ENCODE results near the gene RGS16.

The RGS16 gene

GRCh38 chr1:182626527-182626926, 22.3 kb upstream of the RGS16 start:
- ChIA-PET CTCF (interaction anchor here (1.0 to 4.9 kb wide), 5 partner anchors 13 to 160 kb away, joined by 4 to 27 read pairs (median 9); no protein-coding TSS in a partner anchor), POLR2A (no interaction called here)
- no peak for DNase-seq (ENCODE audit: extremely low spot score)
- TF ChIP-seq, protein P1, sequence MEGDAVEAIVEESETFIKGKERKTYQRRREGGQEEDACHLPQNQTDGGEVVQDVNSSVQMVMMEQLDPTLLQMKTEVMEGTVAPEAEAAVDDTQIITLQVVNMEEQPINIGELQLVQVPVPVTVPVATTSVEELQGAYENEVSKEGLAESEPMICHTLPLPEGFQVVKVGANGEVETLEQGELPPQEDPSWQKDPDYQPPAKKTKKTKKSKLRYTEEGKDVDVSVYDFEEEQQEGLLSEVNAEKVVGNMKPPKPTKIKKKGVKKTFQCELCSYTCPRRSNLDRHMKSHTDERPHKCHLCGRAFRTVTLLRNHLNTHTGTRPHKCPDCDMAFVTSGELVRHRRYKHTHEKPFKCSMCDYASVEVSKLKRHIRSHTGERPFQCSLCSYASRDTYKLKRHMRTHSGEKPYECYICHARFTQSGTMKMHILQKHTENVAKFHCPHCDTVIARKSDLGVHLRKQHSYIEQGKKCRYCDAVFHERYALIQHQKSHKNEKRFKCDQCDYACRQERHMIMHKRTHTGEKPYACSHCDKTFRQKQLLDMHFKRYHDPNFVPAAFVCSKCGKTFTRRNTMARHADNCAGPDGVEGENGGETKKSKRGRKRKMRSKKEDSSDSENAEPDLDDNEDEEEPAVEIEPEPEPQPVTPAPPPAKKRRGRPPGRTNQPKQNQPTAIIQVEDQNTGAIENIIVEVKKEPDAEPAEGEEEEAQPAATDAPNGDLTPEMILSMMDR (IDR thresholded peaks at IDR 0.05; ENCODE audit: control extremely low read depth, extremely low read depth, low read depth, missing control alignments): no peak

DNA sequence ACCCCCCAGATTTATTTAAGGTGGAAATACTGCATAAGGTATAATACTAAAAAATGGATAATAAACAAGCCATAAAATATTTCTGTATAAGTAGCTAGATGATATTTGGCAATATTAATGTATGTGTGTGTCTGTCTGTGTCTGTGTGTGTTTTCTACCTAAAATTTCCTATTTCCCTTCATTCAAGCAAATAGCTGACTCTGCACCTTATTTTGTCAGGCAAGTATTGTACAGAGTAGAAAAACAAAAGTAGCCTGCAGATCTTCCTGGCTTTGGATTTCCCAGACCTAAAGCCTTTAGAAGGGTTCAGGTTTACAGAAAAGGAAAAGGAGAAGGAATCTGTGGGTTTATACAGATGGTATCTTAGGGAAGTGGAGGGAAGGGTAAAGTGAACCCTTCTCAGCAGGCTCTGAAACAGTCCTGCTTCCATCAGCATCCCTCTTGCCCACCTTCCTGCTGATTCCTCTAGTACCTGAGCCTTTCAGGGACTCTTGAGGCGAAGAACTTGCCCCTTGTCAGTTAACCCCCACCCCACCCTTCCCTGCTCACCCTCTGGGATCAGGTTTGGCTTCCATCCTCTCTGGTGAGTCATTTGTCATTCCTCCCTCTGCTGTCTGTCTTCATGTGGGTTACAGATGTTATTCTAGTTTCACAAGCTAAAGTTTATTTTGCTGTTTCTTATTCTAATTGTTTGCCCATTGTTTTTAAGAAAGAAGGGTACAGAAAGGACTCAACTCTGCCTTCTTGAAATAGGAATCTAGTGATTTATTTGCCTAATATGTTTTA, 21.7 kb upstream of the RGS16 start:
- TF ChIP-seq, protein P1 (IDR thresholded peaks at IDR 0.05; ENCODE audit: control extremely low read depth, extremely low read depth, low read depth, missing control alignments): no peak
- ChIA-PET CTCF (interaction anchor here (1.0 to 4.1 kb wide), 8 partner anchors 12 to 160 kb away, joined by 3 to 25 read pairs (median 6); no protein-coding TSS in a partner anchor), POLR2A (no interaction called here)
- DNase-seq (ENCODE audit: extremely low spot score): no peak

DNA sequence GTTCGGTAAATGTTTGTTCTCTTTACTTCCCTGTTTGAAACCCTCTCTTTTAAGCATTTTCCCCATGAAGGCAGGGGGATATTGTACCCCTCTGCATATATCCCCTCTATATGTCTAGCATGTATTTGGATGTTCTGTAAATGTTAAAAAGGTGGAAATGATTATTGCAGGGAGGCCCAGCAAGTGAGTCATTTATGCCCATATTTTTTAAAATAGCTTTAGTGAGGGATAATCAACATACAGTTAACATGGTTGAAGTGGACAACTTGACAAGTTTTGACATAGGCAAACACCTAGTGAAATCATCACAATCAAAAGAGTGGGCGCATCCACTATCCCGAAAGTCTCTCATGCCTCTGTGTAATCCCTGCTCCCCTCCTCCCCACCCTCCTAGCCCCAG, 20.8 kb upstream of the RGS16 start:
- TF ChIP-seq, protein P1 (IDR thresholded peaks at IDR 0.05; ENCODE audit: control extremely low read depth, extremely low read depth, low read depth, missing control alignments): no peak
- ChIA-PET POLR2A (no interaction called here), CTCF (interaction anchor here (1.0 to 4.1 kb wide), 8 partner anchors 11 to 158 kb away, joined by 3 to 25 read pairs (median 8); no protein-coding TSS in a partner anchor)
- no peak for DNase-seq (ENCODE audit: extremely low spot score)

GRCh38 chr1:182624577-182624976, 20.4 kb upstream of the RGS16 start:
- CTCF ChIA-PET: interaction anchor here (1.2 to 4.1 kb wide), 8 partner anchors 11 to 158 kb away, joined by 3 to 25 read pairs (median 8); no protein-coding TSS in a partner anchor
- TF ChIP-seq, protein P1 (IDR thresholded peaks at IDR 0.05; ENCODE audit: control extremely low read depth, extremely low read depth, low read depth, missing control alignments): no peak
- POLR2A ChIA-PET: interaction anchor here (1.7 kb wide), 1 partner anchor 21 kb away, joined by 4 read pairs; no protein-coding TSS in a partner anchor
- DNase-seq (ENCODE audit: extremely low spot score): no peak

DNA sequence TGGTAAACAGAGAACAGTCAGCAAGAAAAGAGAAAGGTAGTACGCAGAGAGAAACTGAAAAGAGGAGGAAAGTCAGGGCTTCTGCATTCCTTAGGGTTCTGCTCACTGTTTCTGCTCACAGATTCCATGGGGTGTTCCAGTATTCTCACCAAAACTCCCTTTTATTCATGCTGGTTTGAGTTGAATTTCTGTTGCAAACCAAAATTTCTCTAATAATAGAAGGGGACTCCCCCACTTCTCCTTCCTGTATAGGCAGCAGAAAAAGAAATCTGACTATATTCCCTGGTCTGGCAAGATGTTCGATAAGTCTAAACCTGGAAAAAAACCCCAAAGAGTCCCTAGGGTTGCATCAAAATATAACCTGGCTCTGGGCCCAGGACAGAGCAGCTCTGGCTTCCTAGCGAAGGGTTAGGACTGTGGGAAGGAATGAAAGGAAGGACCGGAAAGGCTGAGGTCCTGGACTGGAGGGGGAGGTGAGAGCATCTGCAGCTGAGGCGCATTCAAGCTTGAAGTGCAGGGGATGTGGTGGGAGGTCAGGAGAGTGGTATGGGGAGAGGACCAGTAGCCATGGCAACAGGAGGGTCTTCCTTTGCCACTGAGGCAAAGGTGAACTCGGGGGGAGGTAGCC, 18.8 kb upstream of the RGS16 start:
- CTCF ChIA-PET: interaction anchor here (1.1 to 4.1 kb wide), 7 partner anchors 9 to 164 kb away, joined by 3 to 25 read pairs (median 5); no protein-coding TSS in a partner anchor
- POLR2A ChIA-PET: interaction anchor here (1.7 kb wide), 1 partner anchor 20 kb away, joined by 4 read pairs; no protein-coding TSS in a partner anchor
- no peak for DNase-seq (ENCODE audit: extremely low spot score)
- TF ChIP-seq, protein P1 (IDR thresholded peaks at IDR 0.05; ENCODE audit: control extremely low read depth, extremely low read depth, low read depth, missing control alignments): no peak

- TF ChIP-seq, protein P1 (IDR thresholded peaks at IDR 0.05; ENCODE audit: control extremely low read depth, extremely low read depth, low read depth, missing control alignments): no peak
- ChIA-PET POLR2A (no interaction called here), CTCF (interaction anchor here (1.4 to 41.1 kb wide), 2 partner anchors 21 to 164 kb away, joined by 4 to 1252 read pairs; partner anchors contain the start of gene NPL)
- no peak for DNase-seq (ENCODE audit: extremely low spot score)
These were observed 17.7 kb upstream of the RGS16 start for GRCh38 chr1:182621906-182622305.

Measured in GM10248 (cell line).